Measurements from ENCODE around the gene ZNF865. TPM values are rescaled to one million over a fixed set of nuclear protein-coding genes. Genes with fewer than 3 reads are reported as not detected.
"Not testable (repeated sequence)": the region's sequence is repeated elsewhere in the genome, so short reads cannot be mapped to it uniquely, and the experiment has no call there.

Gene ZNF865
- total and polyA plus RNA-seq, 2 donors (not counting 1 experiment from before 2014, with no cell fraction given) = 11.3 to 22.7 TPM

DNA sequence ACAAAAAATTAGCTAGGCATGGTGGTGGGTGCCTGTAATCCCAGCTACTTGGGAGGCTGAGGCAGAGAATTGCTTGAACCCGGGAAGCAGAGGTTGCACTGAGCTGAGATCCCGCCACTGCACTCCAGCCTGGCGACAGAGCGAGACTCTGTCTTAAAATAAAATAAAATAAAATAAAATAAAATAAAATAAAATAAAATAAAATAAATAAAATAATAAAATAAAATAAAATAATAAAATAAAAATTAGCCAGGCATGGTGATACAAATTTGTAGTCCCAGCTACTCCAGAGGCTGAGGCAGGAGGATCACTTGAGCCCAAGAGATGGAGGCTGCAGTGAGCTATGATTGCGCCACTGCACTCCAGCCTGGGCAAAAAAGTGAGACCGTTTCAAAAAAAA is 31.5 kb upstream of the ZNF865 start:
- H3K4me3 Mint-ChIP-seq; H3K27me3 Mint-ChIP-seq; H3K4me2 ChIP-seq (replicated peaks; ENCODE audit: low read depth, low read length, poor library complexity, severe bottlenecking); H3K27ac ChIP-seq (ENCODE audit: low read length in 2 of 2); H3K36me3 ChIP-seq (replicated peaks in 1 of 2; ENCODE audit: control extremely low read depth in 1 of 2, control insufficient read depth in 1 of 2, extremely low read depth in 1 of 2, insufficient read depth in 2 of 2, low read length in 1 of 2); H3K79me2 ChIP-seq (ENCODE audit: control insufficient read depth, insufficient read depth, low read length); H3K9me3 Mint-ChIP-seq (ENCODE audit: insufficient read depth); H3K4me3 ChIP-seq (ENCODE audit: control extremely low read depth in 1 of 5, extremely low read depth in 1 of 5, insufficient read depth in 1 of 5, low read depth in 2 of 5, low read length in 4 of 5); intact Hi-C loops (cut with micrococcal nuclease); H3K9ac ChIP-seq (ENCODE audit: low read length); ATAC-seq (ENCODE audit: low read depth); H3K4me1 Mint-ChIP-seq; POLR2A ChIA-PET; CTCF ChIA-PET; H4K20me1 ChIP-seq (ENCODE audit: control insufficient read depth, insufficient read depth, low read length, poor library complexity, severe bottlenecking); H3K27ac Mint-ChIP-seq; H2AFZ ChIP-seq (ENCODE audit: insufficient read depth, low read depth, low read length, poor library complexity, severe bottlenecking); H3K27me3 ChIP-seq (replicated peaks in 1 of 4; ENCODE audit: control extremely low read depth in 1 of 4, control insufficient read depth in 3 of 4, insufficient read depth in 4 of 4, low read length in 3 of 4); DNase-seq; H3K4me1 ChIP-seq (ENCODE audit: control insufficient read depth in 2 of 2, insufficient read depth in 2 of 2, low read length in 2 of 2): not testable (repeated sequence)
- H3K9me3 ChIP-seq (ENCODE audit: control extremely low read depth in 1 of 3, control insufficient read depth in 2 of 3, insufficient read depth in 1 of 3, low read length in 2 of 3) = peaks cover 0 to 12% (median 0%) of the 10 kb centered on the region in 3 donors
- WGBS (ENCODE audit: insufficient coverage) = no CpG with 5 or more reads among the region's 6 CpGs

- no peak for TF ChIP-seq EZH2 (IDR thresholded peaks at IDR 0.05; ENCODE audit: borderline replicate concordance, insufficient read depth, low read depth, low read length, poor library complexity, severe bottlenecking)
- TF ChIP-seq CTCF (IDR thresholded peaks at IDR 0.05) = no peak
- H3K4me1 ChIP-seq (ENCODE audit: control insufficient read depth in 2 of 2, insufficient read depth in 2 of 2, low read length in 2 of 2) = peaks cover 15 to 20% of the 10 kb centered on the region in 2 donors
- ATAC-seq (ENCODE audit: low read depth) (no peak), DNase-seq (no peak)
- 100% methylated on average over 1 of the region's 5 CpGs for WGBS (ENCODE audit: insufficient coverage)
- ChIA-PET POLR2A (no interaction called here), CTCF (interaction anchor here (0.7 to 0.8 kb wide), 2 partner anchors 23 to 402 kb away, joined by 3 read pairs; partner anchors contain the start of gene FIZ1)
- H3K4me2 ChIP-seq (replicated peaks; ENCODE audit: low read depth, low read length, poor library complexity, severe bottlenecking) = no peak overlapping the region
- peaks cover 0 to 9% (median 0%) of the 10 kb centered on the region in 3 donors for H3K9me3 ChIP-seq (ENCODE audit: control extremely low read depth in 1 of 3, control insufficient read depth in 2 of 3, insufficient read depth in 1 of 3, low read length in 2 of 3)
- H3K9ac ChIP-seq (ENCODE audit: low read length) = no peak overlapping the region
- no peaks in the 10 kb centered on the region for H3K79me2 ChIP-seq (ENCODE audit: control insufficient read depth, insufficient read depth, low read length)
- intact Hi-C loops (cut with micrococcal nuclease) = no loop called here
- H3K27me3 ChIP-seq (replicated peaks in 1 of 4; ENCODE audit: control extremely low read depth in 1 of 4, control insufficient read depth in 3 of 4, insufficient read depth in 4 of 4, low read length in 3 of 4) = no peaks in the 10 kb centered on the region
- no peak overlapping the region for H3K27ac ChIP-seq (ENCODE audit: low read length in 2 of 2)
- H3K4me1 Mint-ChIP-seq = peaks cover 20% of the 10 kb centered on the region
- H3K36me3 ChIP-seq (replicated peaks in 1 of 2; ENCODE audit: control extremely low read depth in 1 of 2, control insufficient read depth in 1 of 2, extremely low read depth in 1 of 2, insufficient read depth in 2 of 2, low read length in 1 of 2) = no peaks in the 10 kb centered on the region
- no peak overlapping the region for H2AFZ ChIP-seq (ENCODE audit: insufficient read depth, low read depth, low read length, poor library complexity, severe bottlenecking)
- H3K27me3 Mint-ChIP-seq = no peaks in the 10 kb centered on the region
- no peaks in the 10 kb centered on the region for H4K20me1 ChIP-seq (ENCODE audit: control insufficient read depth, insufficient read depth, low read length, poor library complexity, severe bottlenecking)
- H3K9me3 Mint-ChIP-seq (ENCODE audit: insufficient read depth) = no peaks in the 10 kb centered on the region
- no peak overlapping the region for H3K4me3 ChIP-seq (ENCODE audit: control extremely low read depth in 1 of 5, extremely low read depth in 1 of 5, insufficient read depth in 1 of 5, low read depth in 2 of 5, low read length in 4 of 5)
- H3K27ac Mint-ChIP-seq = no peak overlapping the region
- H3K4me3 Mint-ChIP-seq = peak overlapping the region; percentile 30
Measured at GRCh38 chr19:55576746-55577145, 28.7 kb upstream of the ZNF865 start.
